Muscle layer of duodenum (tissue), 2 donors: ENCODE measurements around the gene SLC25A23.
"Not testable (repeated sequence)": the region's sequence is repeated elsewhere in the genome, so short reads cannot be mapped to it uniquely, and the experiment has no call there.

Source experiments
- H3K27ac ChIP-seq: one replicate; pipeline ENCODE4 v1.7.0; 2013; ENCODE audit warnings: mild to moderate bottlenecking, low read length
- H3K27me3 ChIP-seq: one replicate; pipeline ENCODE4 v1.7.0; 2013; ENCODE audit warnings: low read depth, mild to moderate bottlenecking, control low read depth, low read length
- H3K36me3 ChIP-seq, 2 donors: one replicate each; pipeline ENCODE4 v1.7.0; 2013; ENCODE audit warnings: low read length in 2 of 2, control low read depth in 1 of 2, mild to moderate bottlenecking in 1 of 2; ENCODE audit not compliant: insufficient read depth in 2 of 2, control insufficient read depth in 1 of 2
- H3K4me1 ChIP-seq, 2 donors: one replicate each; pipeline ENCODE4 v1.7.0; 2013; ENCODE audit warnings: low read length in 2 of 2, mild to moderate bottlenecking in 2 of 2, control low read depth in 1 of 2, moderate library complexity in 1 of 2; ENCODE audit not compliant: insufficient read depth in 2 of 2, control insufficient read depth in 1 of 2
- H3K4me3 ChIP-seq, 2 donors: one replicate each; pipeline ENCODE4 v1.7.0; 2013; ENCODE audit warnings: low read length in 2 of 2, low read depth in 1 of 2, mild to moderate bottlenecking in 1 of 2
- H3K9me3 ChIP-seq, 2 donors: one replicate each; pipeline ENCODE4 v1.7.0; 2013; ENCODE audit warnings: low read length in 2 of 2, control low read depth in 1 of 2, mild to moderate bottlenecking in 1 of 2; ENCODE audit not compliant: control insufficient read depth in 1 of 2
- donor health status: healthy.

Gene SLC25A23

DNA sequence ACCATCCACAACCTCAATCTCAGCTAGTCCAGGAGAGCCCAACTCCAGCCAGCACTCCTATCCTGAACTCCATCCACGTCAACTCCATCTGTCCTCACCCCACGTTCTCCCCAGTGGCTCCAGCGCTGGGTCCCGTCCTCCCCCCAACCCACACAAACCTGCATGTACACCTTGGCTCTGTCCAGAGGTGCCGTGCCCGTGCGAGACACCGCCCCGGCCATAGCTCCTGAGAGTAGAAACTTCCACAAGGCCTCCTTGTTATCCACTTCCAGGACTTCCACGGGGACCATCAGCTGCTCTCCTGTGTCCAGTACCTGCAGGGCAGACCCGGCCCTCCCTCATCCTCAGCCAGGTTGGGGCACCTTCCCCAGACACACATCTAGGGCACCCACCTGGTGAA lies 27.7 kb downstream of the SLC25A23 start:
- no peaks in the 10 kb centered on the region for H3K9me3 ChIP-seq

DNA sequence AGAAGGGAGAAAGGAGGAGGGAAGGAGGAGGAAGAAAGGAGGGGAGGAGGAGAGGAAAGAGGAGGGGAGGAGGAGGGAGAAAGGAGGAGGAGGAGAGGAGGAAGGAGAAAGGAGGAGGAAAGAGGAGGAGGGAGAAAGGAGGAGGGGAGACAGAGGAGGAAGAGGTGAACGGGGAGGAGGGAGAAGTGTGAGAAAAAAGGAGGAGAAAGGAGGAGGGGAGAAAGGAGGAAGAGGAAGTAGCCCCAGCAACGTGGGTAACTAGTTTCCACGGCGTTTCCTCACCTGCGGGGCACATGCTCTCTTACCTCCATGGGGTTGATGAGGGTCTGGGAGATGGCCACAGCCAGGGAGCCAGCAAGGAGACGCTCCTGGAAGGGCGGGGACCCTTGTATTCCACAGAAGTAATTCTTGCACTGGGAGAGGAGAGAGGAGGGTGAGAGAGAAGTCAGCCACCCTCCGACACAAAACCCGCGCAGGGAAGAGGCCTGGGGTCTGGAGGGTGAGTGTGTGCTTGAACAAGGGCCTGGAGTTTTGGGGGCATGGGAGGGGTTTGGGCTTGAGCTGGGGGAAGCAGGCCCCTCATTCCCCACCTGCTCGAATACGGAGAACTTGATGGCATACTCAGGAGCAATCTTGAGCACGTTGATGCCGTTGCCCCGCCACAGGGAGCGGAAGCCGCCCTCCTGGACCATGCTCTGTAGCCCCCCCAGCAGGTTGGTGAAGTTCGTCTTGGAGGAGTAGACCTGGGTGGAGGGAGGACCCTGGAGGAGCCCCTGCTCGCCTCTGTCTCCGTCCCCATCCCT lies 30.0 kb downstream of the SLC25A23 start:
- no peaks in the 10 kb centered on the region for H3K27me3 ChIP-seq
- H3K9me3 ChIP-seq, result no peaks in the 10 kb centered on the region
- H3K36me3 ChIP-seq, result no peaks in the 10 kb centered on the region
- no peaks in the 10 kb centered on the region for H3K4me1 ChIP-seq
- H3K4me3 ChIP-seq, result no peak overlapping the region
- H3K27ac ChIP-seq, result no peak overlapping the region

More for the DNA sequence above, 27.7 kb downstream of the SLC25A23 start:
- no peaks in the 10 kb centered on the region for H3K36me3 ChIP-seq
- H3K4me1 ChIP-seq, result no peaks in the 10 kb centered on the region
- no peak overlapping the region for H3K4me3 ChIP-seq
- no peaks in the 10 kb centered on the region for H3K27me3 ChIP-seq
- H3K27ac ChIP-seq, result no peak overlapping the region

DNA sequence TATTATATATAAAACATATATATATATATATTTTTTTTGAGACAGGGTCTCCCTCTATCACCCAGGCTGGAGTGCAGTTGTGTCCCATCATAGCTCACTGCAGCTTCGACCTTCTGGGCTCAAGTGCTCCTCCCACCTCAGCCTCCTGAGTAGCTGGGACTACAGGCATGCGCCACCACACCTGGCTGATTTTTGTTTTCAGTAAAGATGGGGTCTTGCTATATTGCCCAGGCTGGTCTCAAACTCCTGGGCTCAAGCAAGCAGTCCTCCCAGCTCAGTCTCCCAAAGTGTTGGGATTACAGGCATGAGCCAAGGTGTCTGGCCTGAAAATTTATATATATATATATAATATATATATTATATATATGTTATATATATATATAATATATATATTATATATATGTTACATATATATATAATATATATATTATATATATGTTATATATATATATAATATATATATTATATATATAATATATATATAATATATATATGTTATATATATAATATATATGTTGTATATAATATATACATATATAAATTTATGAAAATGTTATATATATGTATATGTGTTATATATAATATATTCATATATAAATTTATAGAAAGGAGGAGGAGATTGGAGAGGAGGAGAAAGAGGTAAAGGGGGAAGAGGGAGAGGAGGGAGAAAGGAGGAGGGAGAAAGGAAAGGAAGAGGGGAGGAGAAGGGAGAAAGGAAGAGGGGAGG lies 30.7 kb downstream of the SLC25A23 start:
- not testable (repeated sequence) for H3K9me3 ChIP-seq, H3K36me3 ChIP-seq, H3K4me3 ChIP-seq, H3K27me3 ChIP-seq, H3K4me1 ChIP-seq, H3K27ac ChIP-seq

DNA sequence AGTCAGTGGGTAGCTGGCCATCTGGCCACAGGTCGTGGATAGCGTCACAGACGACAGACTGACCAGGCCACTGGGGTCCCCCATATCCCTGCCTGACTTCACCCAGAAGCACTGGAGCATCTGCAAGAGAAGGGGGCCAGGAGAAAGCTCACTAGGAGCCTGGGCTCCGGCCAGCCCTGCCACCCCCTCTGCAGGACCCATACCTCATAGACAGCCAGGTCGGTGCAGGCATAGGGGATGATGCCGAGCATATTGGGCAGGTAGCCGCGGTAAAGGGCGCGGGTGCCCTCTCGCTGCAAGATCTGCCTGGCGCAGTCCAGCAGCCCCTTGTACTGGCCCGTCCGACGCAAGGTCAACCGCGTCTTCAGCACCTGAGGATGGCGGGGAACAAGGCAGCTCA lies 32.5 kb downstream of the SLC25A23 start:
- H3K36me3 ChIP-seq, result no peaks in the 10 kb centered on the region
- no peaks in the 10 kb centered on the region for H3K27me3 ChIP-seq
- H3K4me3 ChIP-seq, result no peak overlapping the region
- no peaks in the 10 kb centered on the region for H3K9me3 ChIP-seq
- no peak overlapping the region for H3K27ac ChIP-seq
- H3K4me1 ChIP-seq, result peaks cover 10 to 21% of the 10 kb centered on the region in 2 donors

DNA sequence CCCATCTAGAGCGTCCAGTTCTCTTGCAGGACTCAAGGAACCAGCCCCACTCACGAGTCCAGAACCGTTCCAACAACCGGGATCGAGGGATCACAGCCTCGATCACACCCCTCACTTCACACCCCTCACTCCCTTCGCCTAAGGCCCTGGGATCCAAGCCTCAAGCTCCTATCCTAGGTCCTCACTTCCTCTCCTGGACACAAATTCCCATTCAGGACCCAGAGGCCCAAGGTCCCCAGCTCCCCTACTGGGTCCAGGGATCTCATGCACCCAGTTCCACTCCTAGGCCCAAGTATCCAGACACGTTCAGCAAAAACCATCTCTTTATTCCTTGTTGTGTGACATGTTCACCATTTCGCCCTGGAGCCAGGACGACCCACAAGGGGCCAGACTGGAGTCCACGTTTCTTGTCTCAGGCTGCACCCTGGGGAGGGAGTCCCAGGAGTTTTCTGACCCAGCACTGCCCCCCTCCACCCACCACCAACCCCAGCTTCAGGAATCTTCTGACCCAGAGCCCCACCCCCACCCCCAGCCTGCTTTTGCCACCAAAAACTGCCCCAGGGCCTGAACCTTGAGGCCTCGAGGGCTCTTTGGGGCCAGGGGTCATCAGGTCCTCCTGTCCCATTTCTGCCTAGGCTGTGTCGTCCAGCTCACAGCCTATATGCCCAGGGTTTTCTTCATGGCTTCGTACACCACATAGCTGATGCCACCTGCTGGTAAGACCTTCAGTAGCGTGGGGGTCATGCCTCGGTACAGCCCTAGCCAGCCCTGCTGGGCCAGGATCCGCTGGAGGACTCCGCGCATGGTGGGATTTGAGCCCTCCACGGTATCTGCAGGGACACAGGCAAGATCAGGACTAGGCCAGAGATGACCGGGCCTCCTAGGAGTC lies 33.6 kb downstream of the SLC25A23 start:
- Histone ChIP-seq H3K4me3 (peak overlapping the region in 1 of 2 donors; percentile 41), H3K4me1 (peaks cover 10 to 32% of the 10 kb centered on the region in 2 donors), H3K27ac (peak overlapping the region; percentile 75), H3K9me3 (no peaks in the 10 kb centered on the region), H3K36me3 (peaks cover 0 to 9% of the 10 kb centered on the region in 2 donors), H3K27me3 (no peaks in the 10 kb centered on the region)

DNA sequence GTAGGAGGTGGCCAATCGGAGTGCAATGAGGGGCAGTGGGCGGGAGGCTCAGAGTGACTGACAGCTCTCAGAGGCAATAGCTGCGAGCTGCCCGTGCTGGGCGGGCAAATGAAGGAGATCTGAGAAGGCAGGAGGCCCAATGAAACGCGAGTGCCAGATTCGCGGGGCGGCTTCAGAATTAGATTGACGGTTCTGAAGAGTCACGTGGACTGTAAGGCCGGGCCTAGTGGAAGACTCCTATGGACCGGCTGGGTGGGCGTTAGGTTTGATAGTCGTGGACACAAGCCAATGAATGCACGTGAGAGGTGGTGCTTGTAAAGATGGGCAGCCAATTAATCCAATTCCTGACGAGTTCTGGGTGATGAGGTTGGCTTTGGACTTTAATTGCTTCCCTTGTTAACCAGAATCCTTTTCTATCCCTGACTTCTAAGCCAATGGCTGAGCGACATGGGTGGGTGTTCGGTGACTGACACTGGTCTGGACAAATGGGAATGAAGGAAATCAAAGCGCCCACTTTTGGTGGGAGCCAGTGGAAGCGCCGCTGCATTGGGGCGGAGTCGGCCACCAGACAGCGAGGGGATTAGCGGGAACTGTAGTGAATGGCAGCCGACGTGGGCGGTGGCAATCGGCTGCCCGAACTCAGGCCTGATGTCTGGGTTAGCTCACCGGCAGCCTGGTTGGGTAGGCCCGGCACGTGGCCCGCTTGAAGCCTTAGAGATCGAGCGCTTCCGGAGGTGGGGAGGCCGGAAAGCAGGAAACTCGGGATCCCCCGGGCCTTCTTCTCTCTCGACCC lies 34.5 kb downstream of the SLC25A23 start:
- peaks cover 10 to 33% of the 10 kb centered on the region in 2 donors for H3K4me1 ChIP-seq
- H3K36me3 ChIP-seq, result peaks cover under 1 to 17% of the 10 kb centered on the region in 2 donors
- H3K27ac ChIP-seq, result peak overlapping the region; percentile 75
- H3K9me3 ChIP-seq, result no peaks in the 10 kb centered on the region
- H3K4me3 ChIP-seq, result peak overlapping the region in 1 of 2 donors; percentile 41
- no peaks in the 10 kb centered on the region for H3K27me3 ChIP-seq

DNA sequence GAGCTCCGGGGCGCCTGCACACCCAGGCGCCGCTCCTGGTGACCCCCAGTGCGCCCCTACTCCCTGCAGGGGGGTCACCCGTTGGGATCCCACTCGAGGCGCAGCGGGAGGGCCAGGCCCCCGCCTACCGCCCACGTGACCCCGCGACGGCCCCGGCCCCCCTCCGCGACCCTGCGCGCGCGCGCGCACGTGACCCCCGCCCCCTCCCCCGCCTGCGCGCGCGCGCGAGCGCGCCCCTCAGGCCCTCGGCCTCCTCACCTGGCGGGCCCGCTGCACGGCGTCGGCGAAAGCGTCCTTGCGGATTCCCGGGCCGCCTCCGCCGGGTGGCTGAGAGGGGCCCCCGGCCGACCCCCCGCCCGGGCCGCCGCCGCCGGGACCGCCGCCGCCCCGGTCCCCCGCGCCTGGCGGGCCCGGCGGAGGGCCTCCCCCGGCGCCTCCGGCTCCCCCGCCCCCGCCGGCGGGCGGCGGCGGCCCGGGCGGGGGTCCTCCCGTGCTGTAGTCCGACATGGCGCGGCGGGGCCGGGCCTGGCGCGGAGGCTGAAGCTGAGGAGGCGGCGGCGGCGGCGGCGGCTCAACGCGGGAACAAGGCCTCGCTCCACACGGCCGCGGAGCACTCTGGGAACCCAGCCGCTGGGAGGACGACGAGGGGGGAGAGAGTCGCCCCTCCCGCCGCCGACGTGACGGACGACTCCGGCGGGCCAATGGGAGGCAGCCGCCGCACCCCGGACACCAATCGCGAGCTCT lies 35.2 kb downstream of the SLC25A23 start, which contains the start of gene KHSRP:
KHSRP (minus strand) TSS at position 617 of the 744 bp plus-strand sequence; CDS start at position 507, 110 bp downstream.
- Histone ChIP-seq H3K4me1 (peaks cover 10 to 33% of the 10 kb centered on the region in 2 donors), H3K27me3 (no peaks in the 10 kb centered on the region), H3K36me3 (peaks cover 8 to 25% of the 10 kb centered on the region in 2 donors), H3K9me3 (no peaks in the 10 kb centered on the region), H3K4me3 (peak within 1 kb of the TSS; percentile 87 to 90), H3K27ac (peak within 1 kb of the TSS; percentile 80)

DNA sequence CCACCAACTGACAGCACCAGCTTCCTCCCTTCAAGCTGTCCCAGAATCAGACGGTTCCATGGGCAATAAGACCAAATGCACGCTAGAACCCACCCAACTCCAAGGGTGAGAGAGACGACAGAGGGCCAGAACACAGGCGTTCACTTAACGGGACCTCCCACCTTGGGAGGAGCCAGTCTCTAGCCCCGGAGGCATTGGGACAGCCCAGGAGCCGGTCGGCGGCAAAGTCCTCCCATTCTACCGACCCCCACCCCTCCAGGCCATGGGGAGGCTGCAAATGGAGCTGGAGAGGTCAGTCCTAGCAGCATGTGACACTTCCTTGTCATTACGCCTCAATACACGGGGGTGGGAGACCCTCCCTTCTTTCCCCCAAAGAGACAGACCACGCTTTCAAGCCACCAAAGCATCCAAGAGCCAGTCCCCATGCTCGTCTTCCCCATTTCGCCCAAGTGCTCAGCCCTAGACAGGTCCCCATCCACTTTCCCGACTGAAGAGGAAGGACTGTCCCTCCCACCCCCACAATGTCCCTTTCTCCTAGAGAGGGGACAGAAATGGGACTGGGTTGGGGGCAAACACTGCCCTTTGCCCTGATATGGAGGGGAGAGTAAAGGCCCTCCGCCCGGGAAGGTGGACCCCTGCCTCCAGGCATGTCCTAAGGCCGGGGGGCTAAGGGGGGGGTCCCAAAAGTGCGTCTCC lies 35.9 kb downstream of the SLC25A23 start:
- Histone ChIP-seq H3K4me1 (peaks cover 10 to 33% of the 10 kb centered on the region in 2 donors), H3K27ac (peak overlapping the region; percentile 80), H3K9me3 (no peaks in the 10 kb centered on the region), H3K27me3 (no peaks in the 10 kb centered on the region), H3K36me3 (peaks cover 15 to 32% of the 10 kb centered on the region in 2 donors), H3K4me3 (peak overlapping the region; percentile 87 to 90)

DNA sequence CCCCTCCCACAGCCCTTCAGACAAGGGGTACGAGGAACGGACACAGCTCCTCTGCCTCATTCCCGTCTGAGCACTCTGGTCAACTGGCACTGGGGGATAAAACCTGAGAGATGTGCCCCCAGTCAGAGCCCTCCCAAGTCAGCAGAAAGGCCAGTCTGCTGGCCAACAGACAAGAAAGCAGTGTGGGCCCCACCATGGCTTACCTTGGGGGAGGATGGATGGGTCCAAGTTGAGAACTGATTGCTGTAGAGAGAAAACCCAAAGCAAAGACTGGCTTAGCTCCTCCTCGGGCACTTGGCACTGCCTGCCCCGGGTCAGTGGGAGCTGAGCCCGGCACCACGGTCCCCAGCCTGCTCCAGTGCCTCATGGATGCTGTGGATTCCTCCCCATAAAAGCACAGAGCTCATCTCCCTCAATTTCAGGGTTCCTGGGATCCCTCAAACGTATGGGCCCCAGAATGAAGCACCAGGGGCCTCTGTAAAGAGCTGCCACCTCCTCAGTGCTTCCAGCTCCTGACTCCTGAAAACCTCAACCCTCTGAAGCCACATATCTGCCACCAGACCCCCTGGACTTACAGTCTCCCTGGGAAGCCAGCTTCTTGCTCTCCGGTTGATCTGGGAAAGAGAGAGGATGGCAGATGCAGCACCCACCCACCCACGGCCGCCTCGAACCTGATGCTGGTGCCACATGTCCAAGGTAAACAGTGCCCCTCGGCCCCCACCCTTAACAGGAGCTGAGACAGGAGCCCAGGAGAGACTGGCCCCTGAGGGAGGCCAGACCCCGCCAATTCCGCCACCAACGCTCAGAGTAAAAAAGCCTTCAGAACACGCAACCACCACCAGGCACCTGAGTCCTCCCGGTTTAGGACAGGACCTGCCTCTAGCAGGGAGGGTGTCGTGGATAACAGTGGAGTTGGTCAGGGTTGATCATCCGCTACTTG lies 38.2 kb downstream of the SLC25A23 start:
- no peaks in the 10 kb centered on the region for H3K9me3 ChIP-seq
- H3K27me3 ChIP-seq, result no peaks in the 10 kb centered on the region
- no peak overlapping the region for H3K27ac ChIP-seq
- peaks cover 10 to 33% of the 10 kb centered on the region in 2 donors for H3K4me1 ChIP-seq
- H3K36me3 ChIP-seq, result peaks cover 30 to 55% of the 10 kb centered on the region in 2 donors
- H3K4me3 ChIP-seq, result no peak overlapping the region
